Glutamatergic neuron (in vitro differentiated cells): ENCODE measurements around the gene SFMBT2. TPM values are rescaled to one million over a fixed set of nuclear protein-coding genes. Genes with fewer than 3 reads are reported as not detected.

Experiments
- DNase-seq: peaks from one replicate; pipeline ENCODE4 v3.0.0; 2022
- H3K27ac Mint-ChIP-seq: one replicate; pipeline ENCODE4 v1.8.0; 2020; ENCODE audit warnings: mild to moderate bottlenecking, mixed read lengths, inconsistent platforms; ENCODE audit not compliant: unreplicated experiment
- H3K27me3 Mint-ChIP-seq: one replicate; pipeline ENCODE4 v1.8.0; 2020; ENCODE audit warnings: mild to moderate bottlenecking, moderate library complexity, mixed read lengths, inconsistent platforms; ENCODE audit not compliant: unreplicated experiment
- H3K36me3 Mint-ChIP-seq: one replicate; pipeline ENCODE4 v1.8.0; 2020; ENCODE audit warnings: mild to moderate bottlenecking, mixed read lengths, inconsistent platforms; ENCODE audit not compliant: unreplicated experiment
- H3K4me1 Mint-ChIP-seq: one replicate; pipeline ENCODE4 v1.8.0; 2020; ENCODE audit warnings: mild to moderate bottlenecking, low read depth, mixed read lengths, inconsistent platforms; ENCODE audit not compliant: unreplicated experiment
- H3K4me3 Mint-ChIP-seq: one replicate; pipeline ENCODE4 v1.8.0; 2020; ENCODE audit warnings: mild to moderate bottlenecking, mixed read lengths, inconsistent platforms; ENCODE audit not compliant: unreplicated experiment
- H3K9me3 Mint-ChIP-seq: one replicate; pipeline ENCODE4 v1.8.0; 2020; ENCODE audit warnings: mild to moderate bottlenecking, moderate library complexity, mixed read lengths, inconsistent platforms; ENCODE audit not compliant: unreplicated experiment
- total RNA-seq: library from RNA; stranded (reverse); fragmentation: NEBNext Ultra II Directional; extraction: Animal tissue kit (Norgen Biotek cat#: 25700); gene quantifications from one replicate; pipeline ENCODE4 v1.2.1, GENCODE V29; 2021; ENCODE audit not compliant: unreplicated experiment
- TF ChIP-seq, protein P1 (sequence below): fragments of 200-600 bp; sonication (generic); IDR thresholded peaks from one replicate; pipeline ENCODE4 v1.5.0; 2021; ENCODE audit not compliant: partially characterized antibody, unreplicated experiment

SFMBT2 gene
- total RNA-seq, 1 donor from 2014 or later = 9.1 TPM

DNA sequence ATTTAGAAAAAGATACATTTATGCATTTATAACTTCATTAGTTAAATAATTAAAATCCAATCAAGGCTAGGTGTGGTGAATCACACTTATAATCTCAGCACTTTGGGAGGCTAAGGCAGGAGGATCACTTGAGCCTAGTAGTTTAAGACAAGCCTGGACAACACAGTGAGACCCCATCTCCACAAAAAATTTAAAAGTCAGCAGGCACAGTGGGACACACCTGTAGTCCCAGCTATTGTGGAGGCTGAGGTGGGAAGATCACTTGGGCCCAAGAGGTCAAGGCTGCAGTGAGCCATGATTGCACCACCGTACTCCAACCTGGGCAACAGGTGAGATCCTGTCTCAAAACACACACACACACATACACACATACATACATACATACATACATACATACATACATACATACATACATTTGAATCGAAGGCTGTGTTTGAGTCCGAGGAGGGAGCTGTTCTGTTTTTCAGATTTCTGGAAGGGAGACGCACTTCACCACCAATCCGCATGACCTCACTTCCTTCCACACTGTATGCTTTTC lies 30.1 kb downstream of the SFMBT2 start:
- Mint-ChIP-seq H3K9me3 (no peaks in the 10 kb centered on the region), H3K4me3 (no peak overlapping the region), H3K27ac (no peak overlapping the region), H3K27me3 (no peaks in the 10 kb centered on the region), H3K36me3 (peaks cover 4% of the 10 kb centered on the region), H3K4me1 (no peaks in the 10 kb centered on the region)
- TF ChIP-seq, protein P1, sequence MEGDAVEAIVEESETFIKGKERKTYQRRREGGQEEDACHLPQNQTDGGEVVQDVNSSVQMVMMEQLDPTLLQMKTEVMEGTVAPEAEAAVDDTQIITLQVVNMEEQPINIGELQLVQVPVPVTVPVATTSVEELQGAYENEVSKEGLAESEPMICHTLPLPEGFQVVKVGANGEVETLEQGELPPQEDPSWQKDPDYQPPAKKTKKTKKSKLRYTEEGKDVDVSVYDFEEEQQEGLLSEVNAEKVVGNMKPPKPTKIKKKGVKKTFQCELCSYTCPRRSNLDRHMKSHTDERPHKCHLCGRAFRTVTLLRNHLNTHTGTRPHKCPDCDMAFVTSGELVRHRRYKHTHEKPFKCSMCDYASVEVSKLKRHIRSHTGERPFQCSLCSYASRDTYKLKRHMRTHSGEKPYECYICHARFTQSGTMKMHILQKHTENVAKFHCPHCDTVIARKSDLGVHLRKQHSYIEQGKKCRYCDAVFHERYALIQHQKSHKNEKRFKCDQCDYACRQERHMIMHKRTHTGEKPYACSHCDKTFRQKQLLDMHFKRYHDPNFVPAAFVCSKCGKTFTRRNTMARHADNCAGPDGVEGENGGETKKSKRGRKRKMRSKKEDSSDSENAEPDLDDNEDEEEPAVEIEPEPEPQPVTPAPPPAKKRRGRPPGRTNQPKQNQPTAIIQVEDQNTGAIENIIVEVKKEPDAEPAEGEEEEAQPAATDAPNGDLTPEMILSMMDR = no peak
- DNase-seq = no peak

DNA sequence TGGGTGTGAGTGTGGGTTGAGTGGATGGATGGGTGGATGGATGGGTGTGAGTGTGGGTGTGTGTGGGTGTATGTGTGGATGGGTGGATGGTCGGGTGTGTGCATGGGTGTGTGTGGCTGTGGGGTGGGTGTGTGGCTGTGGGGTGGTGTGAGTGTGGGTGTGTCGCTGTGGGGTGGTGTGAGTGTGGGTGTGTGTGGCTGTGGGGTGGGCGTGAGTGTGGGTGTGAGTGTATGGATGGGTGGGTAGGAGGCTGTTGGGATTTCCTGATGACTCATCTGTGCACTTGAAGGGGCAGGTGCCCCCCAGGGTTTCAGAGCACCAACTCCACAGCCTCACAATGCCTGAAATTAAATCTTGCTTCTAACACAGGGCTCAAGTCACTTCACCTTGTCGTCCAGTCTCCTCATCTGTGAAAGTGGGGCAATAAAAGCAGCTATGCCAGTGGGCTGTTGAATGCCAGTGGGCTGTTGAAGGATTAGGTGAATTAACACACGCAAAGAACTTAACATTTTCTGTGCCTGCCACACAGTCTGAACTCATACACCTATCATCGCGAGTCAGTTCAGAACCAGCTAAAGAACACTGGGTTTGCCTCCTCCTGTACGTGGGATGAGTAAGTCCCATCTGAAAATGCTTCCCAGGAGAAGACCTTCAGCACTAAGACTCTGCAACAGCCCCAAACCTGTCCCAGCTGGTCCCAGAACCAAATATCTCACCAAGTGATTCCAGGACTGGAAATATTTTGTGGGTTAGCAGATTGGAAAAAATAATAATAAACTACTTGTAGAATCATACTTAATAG lies 32.0 kb downstream of the SFMBT2 start:
- peaks cover 6% of the 10 kb centered on the region for H3K36me3 Mint-ChIP-seq
- no peak overlapping the region for H3K4me3 Mint-ChIP-seq
- H3K27ac Mint-ChIP-seq = no peak overlapping the region
- H3K9me3 Mint-ChIP-seq = no peaks in the 10 kb centered on the region
- no peak for DNase-seq
- H3K27me3 Mint-ChIP-seq = no peaks in the 10 kb centered on the region
- H3K4me1 Mint-ChIP-seq = no peaks in the 10 kb centered on the region
- TF ChIP-seq, protein P1 = no peak

DNA sequence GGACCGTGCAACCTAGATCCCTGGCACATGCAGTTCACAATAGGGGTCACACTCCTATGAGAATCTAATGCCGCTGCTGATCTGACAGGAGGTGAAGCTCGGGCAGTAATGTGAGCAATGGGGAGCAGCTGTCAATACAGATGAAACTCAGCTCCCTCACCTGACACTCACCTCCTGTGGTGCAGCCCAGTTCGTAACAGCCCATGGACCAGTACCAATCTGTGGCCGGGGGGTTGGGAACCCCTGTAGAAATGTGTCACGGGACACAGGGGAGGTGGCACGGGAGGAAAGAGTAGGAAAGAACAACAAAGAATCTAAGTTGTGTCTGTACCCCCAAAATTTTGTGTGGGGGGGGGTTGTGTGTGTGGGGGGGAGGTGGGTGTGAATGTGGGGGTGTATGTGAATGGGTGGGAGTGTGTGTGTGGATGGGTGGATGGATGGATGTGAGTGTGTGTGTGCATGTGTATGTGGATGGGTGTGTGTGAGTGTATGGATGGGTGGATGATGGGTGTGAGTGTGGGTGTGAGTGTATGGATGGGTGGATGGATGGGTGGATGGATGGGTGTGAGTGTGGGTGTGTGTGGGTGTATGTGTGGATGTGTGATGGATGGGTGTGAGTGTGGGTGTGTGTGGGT lies 33.1 kb downstream of the SFMBT2 start:
- H3K27ac Mint-ChIP-seq = no peak overlapping the region
- H3K4me1 Mint-ChIP-seq = peaks cover 2% of the 10 kb centered on the region
- no peak for DNase-seq
- H3K36me3 Mint-ChIP-seq = peaks cover 17% of the 10 kb centered on the region
- peaks cover 3% of the 10 kb centered on the region for H3K9me3 Mint-ChIP-seq
- TF ChIP-seq, protein P1 = no peak
- no peak overlapping the region for H3K4me3 Mint-ChIP-seq
- H3K27me3 Mint-ChIP-seq = no peaks in the 10 kb centered on the region

DNA sequence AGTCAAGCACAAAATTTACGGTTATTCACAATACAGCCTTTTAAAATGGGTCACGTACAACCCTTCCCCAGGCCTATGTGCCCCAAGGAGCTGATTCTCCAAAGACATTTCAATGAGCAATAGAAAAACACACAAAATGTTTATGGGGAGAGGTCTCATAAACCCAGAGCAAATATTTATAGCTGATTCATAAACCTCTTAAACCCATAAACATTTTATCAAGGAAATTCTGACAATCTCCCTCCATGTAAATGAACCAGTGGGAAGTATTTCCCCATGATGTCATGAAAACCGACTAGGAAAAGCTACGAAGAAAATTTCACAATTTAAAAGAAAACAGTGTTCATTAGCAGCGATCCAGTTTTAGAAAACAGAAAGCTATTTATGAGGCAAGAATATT lies 36.0 kb downstream of the SFMBT2 start:
- H3K36me3 Mint-ChIP-seq = peaks cover 22% of the 10 kb centered on the region
- TF ChIP-seq, protein P1 = no peak
- DNase-seq = no peak
- H3K27me3 Mint-ChIP-seq = no peaks in the 10 kb centered on the region
- H3K27ac Mint-ChIP-seq = no peak overlapping the region
- H3K4me3 Mint-ChIP-seq = no peak overlapping the region
- peaks cover 3% of the 10 kb centered on the region for H3K9me3 Mint-ChIP-seq
- H3K4me1 Mint-ChIP-seq = peaks cover 2% of the 10 kb centered on the region

DNA sequence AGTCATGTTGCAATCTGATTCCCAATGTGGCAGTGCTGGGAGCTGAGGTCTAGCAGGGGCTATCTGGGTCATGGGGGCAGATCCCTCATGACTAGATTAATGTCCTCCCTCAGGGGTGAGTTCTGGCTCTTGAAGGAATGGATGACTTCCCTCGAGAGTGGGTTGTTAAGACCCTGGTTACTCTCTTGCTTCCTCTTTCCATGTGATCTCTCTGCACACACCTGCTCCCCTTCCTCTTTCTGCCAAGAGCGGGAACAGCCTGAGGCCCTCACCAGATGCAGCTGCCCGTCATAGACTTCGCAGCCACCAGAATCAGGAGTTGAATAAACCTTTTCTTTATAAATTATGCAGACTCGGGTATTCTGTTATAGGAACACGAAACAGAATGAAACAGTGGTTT lies 37.8 kb downstream of the SFMBT2 start:
- peaks cover 22% of the 10 kb centered on the region for H3K36me3 Mint-ChIP-seq

More for the DNA sequence above, 37.8 kb downstream of the SFMBT2 start:
- peaks cover 3% of the 10 kb centered on the region for H3K9me3 Mint-ChIP-seq
- no peak for DNase-seq
- TF ChIP-seq, protein P1 = no peak
- H3K27ac Mint-ChIP-seq = peak overlapping the region; percentile 48
- H3K4me3 Mint-ChIP-seq = no peak overlapping the region
- no peaks in the 10 kb centered on the region for H3K27me3 Mint-ChIP-seq
- H3K4me1 Mint-ChIP-seq = peaks cover 2% of the 10 kb centered on the region
